Heart left ventricle (tissue), 16 donors: ENCODE results near the gene TAS1R2. TPM values are rescaled to one million over a fixed set of nuclear protein-coding genes. Genes with fewer than 3 reads are reported as not detected.

Source experiments
- ATAC-seq, 4 donors: fragments of 200-7000 bp; cut with Tn5 transposase; one replicate each; pipeline ENCODE4 v1.9.1; 2020 to 2022; ENCODE audit warnings: moderate library complexity in 4 of 4, mild to moderate bottlenecking in 3 of 4, moderate number of reproducible peaks in 1 of 4
- DNase-seq, 5 donors: peaks; one replicate each; pipeline ENCODE4 v3.0.0-alpha.2; 2020
- H3K27ac ChIP-seq, 12 donors: fragments of 200-600 bp; sonication (generic) in 4 of 12; one replicate each; pipeline versions ENCODE4 v1.5.0 to v1.8.0; 2016 to 2022; ENCODE audit warnings: mild to moderate bottlenecking in 2 of 12
- H3K27me3 ChIP-seq, 9 donors: fragments of 200-600 bp; sonication (generic) in 2 of 9; one replicate each; pipeline versions ENCODE4 v1.5.1 to v1.8.0; 2016 to 2022; ENCODE audit warnings: mild to moderate bottlenecking in 3 of 9
- H3K36me3 ChIP-seq, 9 donors: fragments of 200-600 bp; sonication (generic) in 2 of 9; one replicate each; pipeline versions ENCODE4 v1.5.0 to v1.8.0; 2018 to 2022; ENCODE audit warnings: mild to moderate bottlenecking in 2 of 9
- H3K4me1 ChIP-seq, 12 donors: fragments of 200-600 bp; sonication (generic) in 4 of 12; one replicate each; pipeline versions ENCODE4 v1.5.0 to v1.8.0; 2016 to 2022; ENCODE audit warnings: mild to moderate bottlenecking in 3 of 12
- H3K4me3 ChIP-seq, 12 donors: fragments of 200-600 bp; sonication (generic) in 4 of 12; one replicate each; pipeline versions ENCODE4 v1.5.0 to v1.8.0; 2017 to 2022; ENCODE audit warnings: mild to moderate bottlenecking in 9 of 12, moderate library complexity in 4 of 12
- H3K9me3 ChIP-seq, 12 donors: fragments of 200-600 bp; sonication (generic) in 4 of 12; one replicate each; pipeline versions ENCODE4 v1.5.0 to v1.8.0; 2016 to 2022; ENCODE audit warnings: mild to moderate bottlenecking in 1 of 12
- POLR2A ChIP-seq, 2 donors: fragments of 450-650 bp; IDR thresholded peaks; one replicate each; pipeline ENCODE4 v1.6.1; 2017; ENCODE audit warnings: antibody characterized with exemption in 2 of 2, mild to moderate bottlenecking in 2 of 2, moderate library complexity in 2 of 2
- WGBS, 4 donors: extraction: QIAGEN DNeasy Blood & Tissue Kit in 2 of 4; methylation state at CpG; one replicate each; pipeline versions ENCODE4 v1.1.5 to v1.1.7; 2013 to 2018; 5-methylcytosine and 5-hydroxymethylcytosine counted together
- intact Hi-C, 10 donors: fragments of 100-400 bp; cut with DNase I; formaldehyde crosslinking; loops; one replicate each; pipeline versions ENCODE4 v1.11.1 to v1.14.2; 2022
- polyA plus RNA-seq, 2 donors: library from polyadenylated mRNA; stranded (reverse); fragments of 200-250 nt; gene quantifications; one replicate each; pipeline ENCODE4 v1.2.3, GENCODE V29; 2013
- total RNA-seq, 9 donors: library from RNA; depleted of rRNA in 2 of 9; stranded (reverse); fragments of >200 nt in 2 of 9; fragmentation: NEBNext Ultra II Directional in 3 of 9; extraction: Animal tissue kit (Norgen Biotek cat#: 25700) in 3 of 9; gene quantifications; one replicate each; pipeline versions ENCODE4 v1.1.0 to v1.2.4, GENCODE V29; 2016 to 2023
- TF ChIP-seq, protein P1 (sequence below), 12 donors: fragments of 200-600 bp; sonication (generic) in 4 of 12; IDR thresholded peaks; one replicate each; pipeline versions ENCODE4 v1.5.0 to v1.8.0; 2018 to 2022; ENCODE audit warnings: antibody characterized with exemption in 12 of 12, mild to moderate bottlenecking in 5 of 12
- donor health status: ischemic (EF 13 %, LVEDD 7.1; RV severe dilation, severe dysfunction).
- donor health status: healthy with polysubstance abuse.
- donor health status: DM: no; HTN: yes; CAD: no.
- donor health status: DM: no; HTN: no; CAD: no.
- donor health status: ischemic (EF 25% LVEDD 6.9; RV normal size, moderate dysfunction).
- donor health status: ischemic (EF 25% LVEDD 5.7; RV mildly dilated, moderate dysfunction).
- donor health status: healthy.
- donor health status: DM: yes; HTN: yes; CAD: no.
- donor health status: ischemic (EF 35%, LVEDD 5.7; RV mildly dilated, moderate dysfunction).
- donor health status: nonischemic (EF 11% LVEDD 7.7; RV severe dilation, severe dysfunction).
- donor health status: DM: yes; HTN: yes; CAD: no.
- donor health status: PGD.
- donor health status: ischemic (EF 29% LVEDD 5.4; RV normal size, mild dysfunction).
- donor health status: nonischemic (EF 23%, LVEDD 6.1; RV moderate dilation, normal function).

TAS1R2 gene
- total and polyA plus RNA-seq, 11 donors: not detected

DNA sequence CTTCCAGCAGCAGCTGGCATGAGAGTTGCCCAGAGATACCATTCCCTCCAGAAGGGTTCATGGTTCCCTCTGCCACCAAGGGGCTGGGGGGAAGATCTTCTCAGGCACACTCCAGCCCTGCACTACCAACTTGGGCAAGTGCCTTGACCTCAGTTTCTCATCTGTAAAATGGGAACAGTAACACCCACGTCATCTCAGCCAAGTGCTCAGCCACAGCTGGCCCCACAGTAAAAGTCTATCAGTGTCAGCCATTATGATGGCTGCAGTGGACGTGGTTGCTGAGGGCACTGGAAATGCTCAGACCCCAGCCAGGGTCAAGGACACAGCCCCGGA is 16.3 kb upstream of the TAS1R2 start:
- ATAC-seq (no peak), DNase-seq (no peak)
- WGBS, 4 donors: 85 to 99% (median 92%) methylated on average over 3 of the region's 3 CpGs
- Histone ChIP-seq H3K4me1 (peaks cover 0 to 8% (median 0%) of the 10 kb centered on the region in 12 donors), H3K27ac (no peak overlapping the region), H3K27me3 (no peaks in the 10 kb centered on the region), H3K4me3 (no peak overlapping the region), H3K36me3 (peaks cover 0 to 19% (median 0%) of the 10 kb centered on the region in 9 donors), H3K9me3 (no peaks in the 10 kb centered on the region)
- TF ChIP-seq POLR2A (IDR thresholded peaks at IDR 0.05): no peak
- TF ChIP-seq, protein P1, sequence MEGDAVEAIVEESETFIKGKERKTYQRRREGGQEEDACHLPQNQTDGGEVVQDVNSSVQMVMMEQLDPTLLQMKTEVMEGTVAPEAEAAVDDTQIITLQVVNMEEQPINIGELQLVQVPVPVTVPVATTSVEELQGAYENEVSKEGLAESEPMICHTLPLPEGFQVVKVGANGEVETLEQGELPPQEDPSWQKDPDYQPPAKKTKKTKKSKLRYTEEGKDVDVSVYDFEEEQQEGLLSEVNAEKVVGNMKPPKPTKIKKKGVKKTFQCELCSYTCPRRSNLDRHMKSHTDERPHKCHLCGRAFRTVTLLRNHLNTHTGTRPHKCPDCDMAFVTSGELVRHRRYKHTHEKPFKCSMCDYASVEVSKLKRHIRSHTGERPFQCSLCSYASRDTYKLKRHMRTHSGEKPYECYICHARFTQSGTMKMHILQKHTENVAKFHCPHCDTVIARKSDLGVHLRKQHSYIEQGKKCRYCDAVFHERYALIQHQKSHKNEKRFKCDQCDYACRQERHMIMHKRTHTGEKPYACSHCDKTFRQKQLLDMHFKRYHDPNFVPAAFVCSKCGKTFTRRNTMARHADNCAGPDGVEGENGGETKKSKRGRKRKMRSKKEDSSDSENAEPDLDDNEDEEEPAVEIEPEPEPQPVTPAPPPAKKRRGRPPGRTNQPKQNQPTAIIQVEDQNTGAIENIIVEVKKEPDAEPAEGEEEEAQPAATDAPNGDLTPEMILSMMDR (IDR thresholded peaks at IDR 0.05): no peak
- intact Hi-C loops: loop anchor here in 9 of 10 donors (1.0 to 5.0 kb wide), 5 partner anchors 13 to 279 kb away; no protein-coding TSS in a partner anchor

DNA sequence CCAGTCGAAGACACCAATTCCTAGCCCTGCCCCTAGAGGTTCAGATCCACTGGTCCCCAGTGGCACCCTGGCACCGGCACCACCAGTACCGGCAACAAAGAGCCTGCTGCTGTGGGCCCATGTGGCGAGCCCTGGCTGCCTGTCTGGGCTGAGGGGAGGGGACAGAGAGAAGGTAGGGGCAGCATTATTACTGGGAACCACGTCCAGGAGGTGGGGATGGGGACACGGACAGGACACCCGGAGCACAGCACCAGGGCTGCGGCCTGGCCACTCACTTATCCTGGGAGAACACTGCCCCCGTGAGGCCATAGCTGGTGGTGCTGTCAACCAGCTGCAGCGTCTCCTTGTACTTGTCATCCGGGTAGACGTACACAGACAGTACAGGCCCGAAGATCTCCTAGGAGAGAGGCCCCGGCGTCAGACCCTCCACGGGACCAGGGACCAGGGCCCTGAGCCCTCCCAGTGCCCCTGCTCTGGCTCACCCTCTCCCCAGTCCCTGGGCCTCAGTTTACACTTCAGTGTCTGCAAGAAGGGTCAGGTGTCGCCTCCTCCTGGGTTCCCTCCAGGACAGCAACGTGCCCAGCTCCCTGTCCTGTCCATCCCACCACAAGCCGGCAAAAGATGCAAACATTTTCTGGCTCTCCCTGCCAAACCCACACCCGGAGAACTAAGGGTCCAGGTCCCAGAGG is 15.8 kb upstream of the TAS1R2 start:
- ATAC-seq: peak; percentile 47 to 86 (median 73)
- H3K27ac ChIP-seq: no peak overlapping the region
- no peak overlapping the region for H3K4me3 ChIP-seq
- no peaks in the 10 kb centered on the region for H3K27me3 ChIP-seq
- intact Hi-C loops: loop anchor here in 9 of 10 donors (1.0 to 5.0 kb wide), 5 partner anchors 13 to 278 kb away; no protein-coding TSS in a partner anchor
- 43 to 60% (median 45%) methylated on average over 14 to 20 of the region's 20 CpGs for WGBS, 4 donors
- peaks cover 0 to 8% (median 0%) of the 10 kb centered on the region in 12 donors for H3K4me1 ChIP-seq
- no peaks in the 10 kb centered on the region for H3K9me3 ChIP-seq
- TF ChIP-seq, protein P1 (IDR thresholded peaks at IDR 0.05): peak; percentile 72 to 90 (median 84)
- no peak for TF ChIP-seq POLR2A (IDR thresholded peaks at IDR 0.05)
- DNase-seq: peak; percentile 56 to 88 (median 81)
- H3K36me3 ChIP-seq: peaks cover 0 to 19% (median 0%) of the 10 kb centered on the region in 9 donors

DNA sequence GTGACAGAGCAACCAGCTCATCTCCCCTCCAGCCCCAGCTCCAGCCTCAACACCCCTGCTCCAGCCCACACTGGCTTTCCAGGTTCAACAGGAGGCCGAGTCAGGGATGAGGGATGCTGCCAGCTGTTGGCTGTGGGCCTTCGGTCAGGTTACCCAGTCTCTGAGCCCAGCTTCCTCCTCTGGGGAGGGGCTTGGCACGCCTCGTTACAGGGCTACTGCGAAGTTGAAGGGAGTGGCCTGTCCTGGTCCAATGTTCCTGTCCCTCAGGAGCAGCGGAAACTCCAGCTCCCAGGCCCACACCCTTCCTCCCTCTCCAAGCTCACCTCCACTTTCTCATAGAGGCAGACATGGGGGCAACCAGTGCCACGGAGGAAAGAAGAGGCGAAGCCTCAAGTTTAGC is 15.1 kb upstream of the TAS1R2 start:
- ATAC-seq (peak in 3 of 4 donors; percentile 6 to 48 (median 32)), DNase-seq (peak in 2 of 5 donors; percentile 37 to 44)
- 63 to 91% (median 71%) methylated on average over 4 to 8 of the region's 8 CpGs for WGBS, 4 donors
- Histone ChIP-seq H3K9me3 (no peaks in the 10 kb centered on the region), H3K36me3 (peaks cover 0 to 19% (median 0%) of the 10 kb centered on the region in 9 donors), H3K4me3 (no peak overlapping the region), H3K4me1 (peaks cover 0 to 8% (median 0%) of the 10 kb centered on the region in 12 donors), H3K27ac (no peak overlapping the region), H3K27me3 (no peaks in the 10 kb centered on the region)
- TF ChIP-seq, protein P1 (IDR thresholded peaks at IDR 0.05): no peak
- no peak for TF ChIP-seq POLR2A (IDR thresholded peaks at IDR 0.05)
- intact Hi-C loops: loop anchor here in 6 of 10 donors (2.0 to 5.0 kb wide), 3 partner anchors 276 to 278 kb away; no protein-coding TSS in a partner anchor

DNA sequence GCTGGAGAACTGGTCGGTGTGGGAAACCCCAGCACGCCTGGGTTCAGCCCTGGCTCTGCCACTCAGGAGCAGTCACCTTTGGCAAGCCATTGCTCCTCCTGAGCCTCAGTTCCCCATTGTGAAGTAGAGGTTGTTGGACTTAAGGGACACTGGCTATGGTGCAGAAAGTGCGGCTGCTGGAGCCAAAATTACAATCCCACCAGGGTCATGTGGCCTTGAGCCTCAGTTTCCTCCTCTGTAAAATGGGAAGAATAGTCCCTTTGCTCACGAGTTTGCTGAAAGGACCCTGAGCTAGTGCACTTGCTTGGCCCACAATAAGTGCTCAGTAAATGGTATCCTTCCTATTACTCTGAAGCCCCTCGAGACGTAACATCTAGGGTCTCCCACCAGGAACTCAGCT is 14.6 kb upstream of the TAS1R2 start:
- no peaks in the 10 kb centered on the region for H3K27me3 ChIP-seq
- WGBS, 4 donors: 89 to 94% (median 93%) methylated on average over 4 to 6 of the region's 6 CpGs
- DNase-seq: no peak
- H3K27ac ChIP-seq: no peak overlapping the region
- H3K4me1 ChIP-seq: peaks cover 0 to 8% (median 0%) of the 10 kb centered on the region in 12 donors
- no peak for TF ChIP-seq POLR2A (IDR thresholded peaks at IDR 0.05)
- TF ChIP-seq, protein P1 (IDR thresholded peaks at IDR 0.05): no peak
- intact Hi-C loops: loop anchor here in 6 of 10 donors (2.0 to 5.0 kb wide), 3 partner anchors 275 to 277 kb away; no protein-coding TSS in a partner anchor
- H3K4me3 ChIP-seq: no peak overlapping the region
- peaks cover 0 to 19% (median 0%) of the 10 kb centered on the region in 9 donors for H3K36me3 ChIP-seq
- ATAC-seq: no peak
- no peaks in the 10 kb centered on the region for H3K9me3 ChIP-seq
